IMR-90 (cell line): Measurements from ENCODE around the gene PNLIP. TPM values are rescaled to one million over a fixed set of nuclear protein-coding genes. Genes with fewer than 3 reads are reported as not detected.

Source experiments
- ATAC-seq: fragments of 200-7000 bp; cut with Tn5 transposase; 2 replicates; pipeline ENCODE4 v1.9.1; 2020; ENCODE audit warnings: low read depth, mild to moderate bottlenecking, moderate library complexity
- BruUV-seq: library from RNA; stranded (reverse); fragments of 400-500 nt; replicated peaks from 2 replicates; lab custom pipeline; 2021; lab: Mats Ljungman, UMichigan
- CTCF ChIA-PET: fragments of 300-600 bp; formaldehyde crosslinking; extraction: SDS; loops from one replicate; lab custom pipeline; 2021; ENCODE audit warnings: antibody characterized with exemption; lab: Yijun Ruan, JAX
- POLR2A ChIA-PET: fragments of 300-600 bp; sonication (Branson Sonifier 250); formaldehyde crosslinking; loops from one replicate; lab custom pipeline; 2022; ENCODE audit warnings: antibody characterized with exemption; ENCODE audit not compliant: unreplicated experiment; lab: Charles Lee
- DNase-seq: peaks from one replicate; pipeline ENCODE4 v3.0.0; 2013
- H2AFZ ChIP-seq: replicated peaks from 2 replicates; pipeline ENCODE3; 2013; ENCODE audit warnings: low read length, mild to moderate bottlenecking; ENCODE audit not compliant: poor library complexity
- H2AK5ac ChIP-seq: 2 replicates; pipeline ENCODE4 v1.6.1; 2013; ENCODE audit warnings: low read depth, low read length, inconsistent platforms
- H2AK9ac ChIP-seq: replicated peaks from 2 replicates; pipeline ENCODE3; 2013; ENCODE audit warnings: mild to moderate bottlenecking, low read depth, low read length, moderate library complexity; ENCODE audit not compliant: poor library complexity
- H2BK120ac ChIP-seq: 2 replicates; pipeline ENCODE4 v1.6.1; 2013; ENCODE audit warnings: low read depth, low read length, inconsistent platforms
- H2BK15ac ChIP-seq: 3 replicates; pipeline ENCODE4 v1.6.1; 2013; ENCODE audit warnings: low read depth, low read length, inconsistent platforms
- H2BK20ac ChIP-seq: 2 replicates; pipeline ENCODE4 v1.6.1; 2013; ENCODE audit warnings: low read depth, mild to moderate bottlenecking, inconsistent platforms, low read length, moderate library complexity
- H2BK5ac ChIP-seq: 2 replicates; pipeline ENCODE4 v1.6.1; 2013; ENCODE audit warnings: mild to moderate bottlenecking, low read depth, low read length, inconsistent platforms; ENCODE audit not compliant: poor library complexity, severe bottlenecking
- H3K14ac ChIP-seq: replicated peaks from 2 replicates; pipeline ENCODE4 v1.6.1; 2013; ENCODE audit warnings: low read depth, low read length, inconsistent platforms
- H3K18ac ChIP-seq: 2 replicates; pipeline ENCODE4 v1.6.1; 2013; ENCODE audit warnings: low read depth, low read length, control low read depth
- H3K23ac ChIP-seq: 2 replicates; pipeline ENCODE4 v1.6.1; 2013; ENCODE audit warnings: low read depth, low read length, inconsistent platforms
- H3K27ac ChIP-seq: 2 replicates; pipeline ENCODE4 v1.5.1; 2013; ENCODE audit warnings: mild to moderate bottlenecking, control low read depth, low read length; ENCODE audit not compliant: insufficient read depth
- H3K27me3 ChIP-seq: 2 replicates; pipeline ENCODE4 v1.6.1; 2013; ENCODE audit warnings: low read length; ENCODE audit not compliant: control insufficient read depth, insufficient read depth
- H3K36me3 ChIP-seq: 2 replicates; pipeline ENCODE4 v1.6.1; 2013; ENCODE audit warnings: low read length, mixed read lengths; ENCODE audit not compliant: control insufficient read depth, insufficient read depth
- H3K4ac ChIP-seq: 2 replicates; pipeline ENCODE4 v1.6.1; 2013; ENCODE audit warnings: low read depth, low read length, inconsistent platforms
- H3K4me1 ChIP-seq: 2 replicates; pipeline ENCODE4 v1.6.1; 2013; ENCODE audit warnings: low read length, mixed read lengths; ENCODE audit not compliant: control insufficient read depth, insufficient read depth
- H3K4me2 ChIP-seq: 2 replicates; pipeline ENCODE4 v1.6.1; 2013; ENCODE audit warnings: low read depth, mild to moderate bottlenecking, control low read depth, low read length, moderate library complexity
- H3K4me3 ChIP-seq: 2 replicates; pipeline ENCODE4 v1.5.1; 2013; ENCODE audit warnings: low read depth, mild to moderate bottlenecking, control low read depth, low read length, moderate library complexity; ENCODE audit not compliant: insufficient read depth
- H3K56ac ChIP-seq: 2 replicates; pipeline ENCODE4 v1.6.1; 2013; ENCODE audit warnings: low read length, inconsistent platforms; ENCODE audit not compliant: insufficient read depth; ENCODE audit errors: extremely low read depth
- H3K79me1 ChIP-seq, 2 experiments: 2 replicates each; pipeline ENCODE4 v1.6.1; 2013; ENCODE audit warnings: low read length in 2 of 2, inconsistent platforms in 1 of 2, low read depth in 1 of 2
- H3K9ac ChIP-seq: 2 replicates; pipeline ENCODE4 v1.6.1; 2013; ENCODE audit warnings: low read depth, low read length, control low read depth
- H3K9me1 ChIP-seq: 2 replicates; pipeline ENCODE4 v1.6.1; 2013; ENCODE audit warnings: low read length, inconsistent platforms; ENCODE audit not compliant: insufficient read depth
- H3K9me3 ChIP-seq: 2 replicates; pipeline ENCODE4 v1.6.1; 2013; ENCODE audit warnings: low read length; ENCODE audit not compliant: control insufficient read depth, insufficient read depth
- H4K20me1 ChIP-seq: 2 replicates; pipeline ENCODE4 v1.6.1; 2013; ENCODE audit warnings: low read length, inconsistent platforms; ENCODE audit not compliant: insufficient read depth
- H4K5ac ChIP-seq: 2 replicates; pipeline ENCODE4 v1.6.1; 2013; ENCODE audit warnings: mild to moderate bottlenecking, low read depth, low read length, control low read depth
- H4K8ac ChIP-seq, 2 experiments: 2 replicates each; pipeline ENCODE4 v1.6.1; 2013; ENCODE audit warnings: low read depth in 2 of 2, low read length in 2 of 2, control low read depth in 1 of 2, inconsistent platforms in 1 of 2
- H4K91ac ChIP-seq: 2 replicates; pipeline ENCODE4 v1.6.1; 2013; ENCODE audit warnings: low read depth, low read length, inconsistent platforms; ENCODE audit not compliant: insufficient read depth
- CEBPB ChIP-seq: IDR thresholded peaks from 2 replicates; pipeline ENCODE4 v1.6.1; 2012; ENCODE audit warnings: low read depth, low read length, improper control_type of control experiment
- MAZ ChIP-seq: IDR thresholded peaks from 2 replicates; pipeline ENCODE4 v1.6.1; 2012; ENCODE audit warnings: low read depth, mild to moderate bottlenecking, low read length, improper control_type of control experiment, moderate library complexity, borderline replicate concordance
- WGBS, 2 experiments: methylation state at CpG; one replicate each; pipeline versions ENCODE4 v1.1.5 to v1.1.7; 2013; ENCODE audit warnings: missing lambda C conversion rate in 2 of 2; ENCODE audit not compliant: insufficient read length in 1 of 2; ENCODE audit errors: extremely low coverage in 2 of 2; 5-methylcytosine and 5-hydroxymethylcytosine counted together
- dilution Hi-C: fragments of 300-500 bp; cut with HindIII; formaldehyde crosslinking; loops from one replicate; pipeline ENCODE4 v1.14.3; 2018; ENCODE audit warnings: low sequenced_read_pairs; ENCODE audit not compliant: unreplicated experiment
- in situ Hi-C: fragments of 300-500 bp; cut with MboI; formaldehyde crosslinking; loops from 3 replicates; pipeline ENCODE4 v1.14.3; 2019; ENCODE audit warnings: low sequenced_read_pairs, inconsistent platforms, mixed read lengths
- intact Hi-C: fragments of 100-400 bp; cut with micrococcal nuclease; formaldehyde crosslinking; loops from 2 replicates; pipeline ENCODE4 v1.10.0; 2022
- polyA plus RNA-seq, 3 experiments: library from polyadenylated mRNA; depleted of rRNA; stranded (reverse); fragments of >200 nt; gene quantifications; 2 replicates each; pipeline ENCODE4 v1.2.3, GENCODE V29; 2012; ENCODE audit warnings: low replicate concordance in 1 of 3
- total RNA-seq: library from RNA; depleted of rRNA; stranded (reverse); fragments of >200 nt; gene quantifications from 2 replicates; pipeline ENCODE4 v1.2.3, GENCODE V29; 2012

PNLIP gene
- total and polyA plus RNA-seq, 2 of the 4 experiments (the other 2 are of a cell fraction) = not detected

GRCh38 chr10:116567335-116567734, 21.6 kb downstream of the PNLIP start:
- Histone ChIP-seq H3K27ac (no peak overlapping the region), H2BK15ac (no peak overlapping the region), H3K4me3 (no peak overlapping the region), H3K23ac (no peak overlapping the region), H3K18ac (no peak overlapping the region), H4K8ac (no peak overlapping the region), H2BK20ac (no peak overlapping the region), H3K27me3 (no peaks in the 10 kb centered on the region), H2AK5ac (no peak overlapping the region), H4K91ac (no peak overlapping the region), H2BK120ac (no peak overlapping the region), H3K56ac (no peak overlapping the region), H3K4me1 (no peaks in the 10 kb centered on the region), H3K4me2 (no peak overlapping the region), H3K4ac (no peak overlapping the region), H3K9me3 (no peaks in the 10 kb centered on the region), H3K36me3 (no peaks in the 10 kb centered on the region), H3K14ac (no peak overlapping the region), H3K9me1 (no peaks in the 10 kb centered on the region), H3K9ac (no peak overlapping the region), H4K5ac (no peak overlapping the region), H3K79me1 (no peaks in the 10 kb centered on the region), H2BK5ac (no peak overlapping the region), H2AFZ (no peak overlapping the region), H2AK9ac (no peak overlapping the region), H4K20me1 (no peaks in the 10 kb centered on the region)
- POLR2A ChIA-PET = no interaction called here
- DNase-seq = no peak
- in situ Hi-C loops = no loop called here
- BruUV-seq = no TSS peak
- TF ChIP-seq CEBPB = peak; percentile 37; the same call in 1 of the 2 replicates
- no peak for TF ChIP-seq MAZ
- CTCF ChIA-PET = no interaction called here
- intact Hi-C loops = no loop called here
- dilution Hi-C loops = no loop called here
- ATAC-seq = no peak
- no CpG with 5 or more reads among the region's 3 CpGs for WGBS, 2 experiments
